Stimulated activated CD4-positive, alpha-beta T cell treated with anti-CD3 and anti-CD28 coated beads, Interleukin-12 subunit alpha, Interleukin-12 subunit beta, amount 100 ng/mL, for 4 hours (primary cell): Measurements from ENCODE around the gene MYLK.
"Not testable (repeated sequence)": the region's sequence is repeated elsewhere in the genome, so short reads cannot be mapped to it uniquely, and the experiment has no call there.

ENCODE experiments used
- DNase-seq: peaks from one replicate; pipeline ENCODE4 v3.0.0-alpha.2; 2020

Gene MYLK

DNA sequence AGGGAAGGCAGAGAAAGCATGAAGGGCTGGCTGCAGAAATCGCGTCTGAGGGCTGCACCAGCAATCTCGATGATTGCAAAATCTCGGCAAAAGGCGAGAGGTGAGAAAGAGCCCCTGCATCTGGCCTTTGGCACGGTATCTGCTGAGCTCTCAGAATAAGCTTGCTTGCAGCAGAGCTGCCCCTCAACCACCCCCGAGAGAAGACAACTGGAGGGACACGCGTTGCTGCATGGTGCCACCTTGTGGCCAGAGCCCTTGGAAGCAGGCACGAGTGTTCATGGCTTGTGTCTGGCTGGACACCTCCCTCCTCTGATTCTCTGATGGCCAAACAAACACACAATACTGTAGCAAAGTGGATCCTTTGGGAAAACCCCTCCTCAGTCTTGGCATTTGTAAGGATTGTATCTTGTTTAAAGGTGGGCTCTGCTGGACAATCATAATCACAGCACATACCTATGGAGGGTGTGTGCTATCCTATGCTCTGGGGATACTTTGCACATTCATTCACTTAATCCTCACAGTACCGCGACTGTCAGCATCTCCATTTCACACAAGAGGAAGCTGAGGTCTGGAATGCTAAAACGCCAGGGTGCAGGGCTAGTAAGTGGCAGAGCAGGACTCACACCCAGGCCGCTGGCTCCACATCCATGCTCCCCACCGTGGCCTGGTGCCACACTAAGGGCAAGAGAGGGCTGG lies 164.9 kb downstream of the MYLK start:
- peak; percentile 30 for DNase-seq

DNA sequence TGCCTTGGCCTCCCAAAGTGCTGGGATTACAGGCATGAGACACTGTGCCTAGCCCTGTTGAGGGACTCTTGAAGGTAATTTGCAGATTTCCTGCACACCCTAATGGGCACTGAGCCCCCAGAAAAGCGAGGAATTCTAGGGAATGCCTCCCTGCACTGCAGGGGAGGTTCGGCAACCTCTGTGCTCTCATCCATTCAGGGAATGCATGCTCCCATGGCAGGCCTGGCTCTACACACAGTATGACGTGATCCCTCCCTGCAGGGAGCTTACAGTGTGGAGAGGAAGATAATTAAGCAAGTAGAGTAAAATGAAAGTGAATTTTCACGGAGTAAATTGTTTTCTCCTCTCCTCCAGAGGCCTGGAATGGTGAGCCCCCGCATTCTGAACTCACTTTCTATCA lies 166.0 kb downstream of the MYLK start:
- DNase-seq: no peak

DNA sequence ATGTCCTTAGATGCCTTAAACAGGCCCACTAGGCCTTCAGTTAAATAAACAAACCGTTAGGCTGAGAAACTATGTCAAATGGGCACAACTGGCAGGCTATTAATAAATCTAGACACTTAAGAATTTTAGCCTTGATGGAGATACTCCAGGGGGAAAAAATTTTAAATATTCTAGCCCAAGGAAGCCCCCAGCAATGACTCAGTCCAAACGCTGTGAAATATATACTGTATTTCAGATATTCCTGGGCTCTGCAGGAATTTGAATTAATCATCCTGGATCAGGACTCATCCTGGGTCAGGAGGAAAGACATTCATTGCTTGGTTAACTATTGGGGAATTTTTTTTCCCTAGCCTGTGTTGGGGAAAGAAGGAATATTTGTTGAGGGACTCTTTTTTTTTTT lies 166.7 kb downstream of the MYLK start:
- DNase-seq: not testable (repeated sequence)

DNA sequence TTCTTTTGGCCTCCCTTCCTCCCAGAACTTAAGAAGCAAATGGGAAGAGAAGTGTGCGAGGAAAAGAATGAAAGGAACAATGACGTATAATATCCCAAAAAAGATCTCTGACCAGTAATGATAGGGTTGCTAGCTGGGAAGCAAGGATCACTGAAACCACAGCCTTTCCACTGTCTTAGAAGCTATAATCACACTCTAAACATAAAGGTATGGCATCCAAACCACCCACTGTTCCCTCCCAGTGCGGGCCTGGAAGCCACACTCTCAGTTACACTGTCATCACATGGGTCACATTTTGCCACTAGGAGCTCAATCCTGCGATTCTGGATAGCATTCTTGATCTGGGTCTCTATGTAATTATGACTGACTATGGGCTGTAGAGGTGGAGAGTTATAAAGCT lies 167.7 kb downstream of the MYLK start:
- DNase-seq: no peak

DNA sequence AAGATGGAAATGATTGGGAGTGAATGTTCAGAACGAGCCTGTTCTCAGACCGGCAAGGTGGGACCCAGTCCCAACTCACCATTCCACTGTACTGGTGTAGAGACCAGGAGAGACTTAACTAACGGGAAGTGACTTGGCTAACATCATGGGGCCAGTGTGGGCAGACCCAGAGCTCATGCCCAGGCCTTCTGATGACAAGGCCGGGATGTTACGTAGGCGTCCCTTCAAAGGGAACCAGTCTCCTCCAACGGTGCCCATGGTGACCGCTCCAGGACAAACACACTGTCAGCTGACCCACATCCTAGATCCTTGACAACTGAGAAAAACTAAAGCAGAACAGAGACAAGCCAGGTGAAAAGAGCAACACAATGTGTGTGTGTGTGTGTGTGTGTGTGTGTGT lies 170.9 kb downstream of the MYLK start:
- no peak for DNase-seq

DNA sequence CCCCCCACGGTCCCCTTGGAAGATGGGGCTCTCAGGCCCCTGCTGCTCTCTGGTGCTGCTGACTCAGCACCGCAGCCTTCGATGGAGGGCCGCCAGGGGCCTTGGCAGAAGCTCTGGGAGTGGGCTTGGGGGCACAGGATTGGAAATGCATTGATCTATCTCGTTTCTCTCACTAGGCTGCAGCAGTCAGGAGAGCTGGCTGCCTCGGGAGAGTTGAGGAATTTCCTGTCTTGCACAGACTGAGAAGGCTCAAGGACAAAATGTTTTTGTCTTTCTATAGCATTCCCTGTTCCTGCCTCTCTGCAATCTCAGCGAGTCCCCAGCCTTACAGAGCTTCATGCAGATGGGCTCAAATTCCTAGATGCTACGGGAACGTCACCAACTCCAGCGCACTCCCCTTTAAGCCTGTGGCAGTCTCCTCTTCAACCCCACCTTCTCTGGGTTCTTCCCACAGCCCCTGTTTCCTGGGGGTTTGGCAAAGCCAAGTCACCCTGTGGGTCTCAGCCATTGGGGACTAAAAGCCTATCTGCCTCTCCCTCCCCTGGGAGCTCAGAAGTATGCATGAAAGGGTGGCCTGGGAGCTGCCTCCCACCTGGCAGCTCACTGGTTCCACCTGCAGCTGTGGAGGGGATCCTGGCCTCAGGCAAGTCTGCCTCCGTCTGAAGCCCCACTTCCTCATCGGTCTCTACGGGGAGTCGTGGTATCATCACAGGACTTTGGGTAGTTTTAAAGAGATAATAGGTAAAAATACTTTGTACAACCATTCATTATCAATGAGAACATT lies 171.9 kb downstream of the MYLK start:
- DNase-seq: no peak

DNA sequence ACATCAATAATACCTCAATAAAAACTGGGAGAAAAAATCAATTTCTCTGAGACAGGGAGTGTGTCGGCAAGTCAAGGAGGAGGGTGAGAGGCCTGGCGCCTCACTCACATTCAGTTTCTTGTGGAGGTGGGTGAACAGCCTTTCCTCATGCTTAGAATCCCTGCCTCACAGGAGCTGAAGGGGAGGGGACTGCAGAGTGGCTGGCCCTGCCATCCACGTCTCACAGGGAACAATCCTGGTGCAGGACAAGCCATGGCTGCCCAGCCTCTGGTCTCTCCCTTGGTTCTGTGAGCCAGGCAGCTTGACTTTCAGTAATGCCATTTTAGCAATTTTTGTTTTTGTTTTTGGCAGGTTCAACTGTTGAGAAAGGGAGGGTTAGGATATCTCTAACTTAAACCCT lies 172.8 kb downstream of the MYLK start:
- DNase-seq: no peak

DNA sequence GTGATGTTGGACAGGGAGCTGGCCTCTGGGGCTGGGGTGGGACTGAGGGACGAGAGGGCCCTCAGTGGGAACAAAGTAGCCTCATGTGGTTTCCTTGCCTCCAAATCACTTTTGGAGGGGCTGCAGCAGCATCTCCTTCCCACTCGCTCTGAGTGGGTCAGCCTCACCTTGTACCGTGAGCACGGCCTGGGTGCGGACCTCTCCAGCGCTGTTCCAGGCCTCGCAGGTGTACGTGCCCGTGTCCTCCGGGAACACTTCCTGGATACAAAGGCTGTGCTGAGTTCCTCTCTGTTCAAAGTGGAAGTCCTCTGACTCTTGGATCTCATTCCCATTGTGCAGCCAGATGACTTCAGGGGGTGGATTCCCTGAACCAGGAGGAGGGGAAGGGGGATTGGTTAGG lies 175.6 kb downstream of the MYLK start:
- DNase-seq: no peak

DNA sequence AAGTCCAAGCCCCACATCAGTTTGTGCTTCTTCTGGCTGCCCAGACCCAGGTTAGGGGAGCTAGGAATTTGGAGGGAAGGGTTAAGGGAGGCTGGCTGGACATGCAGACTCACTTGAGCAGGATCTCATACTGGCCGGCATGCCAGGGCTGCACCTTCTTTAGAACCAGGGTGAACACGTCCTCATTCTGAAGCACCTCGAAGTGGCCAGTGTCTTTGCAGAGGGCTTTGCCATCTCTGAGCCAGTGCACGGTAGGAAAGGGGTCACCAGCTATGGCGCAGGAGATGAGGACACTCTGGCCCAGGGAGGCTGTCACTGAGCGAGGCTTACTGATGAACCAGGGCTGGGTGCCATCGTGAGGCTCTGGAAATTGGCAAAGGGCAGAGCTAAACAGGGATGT lies 176.5 kb downstream of the MYLK start:
- not testable (repeated sequence) for DNase-seq

DNA sequence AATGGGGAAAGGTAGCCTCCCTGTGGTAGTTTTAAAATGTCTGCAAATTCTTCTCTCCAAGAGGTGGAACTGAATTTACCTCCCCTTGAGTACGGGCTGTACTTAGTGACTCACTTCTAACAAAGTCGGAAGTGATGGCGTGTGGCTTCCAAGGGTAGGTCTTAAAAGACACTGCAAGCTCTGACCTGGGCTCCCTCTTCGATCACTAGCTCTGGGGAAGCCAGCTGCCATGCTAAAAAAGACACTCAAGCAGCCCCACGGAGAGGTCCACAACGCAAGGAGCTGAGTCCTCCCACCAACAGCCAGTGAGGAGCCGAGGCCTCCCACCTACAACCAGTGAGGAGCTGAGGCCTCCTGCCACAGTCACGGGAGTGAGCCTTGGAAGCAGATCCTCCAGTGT lies 177.3 kb downstream of the MYLK start:
- no peak for DNase-seq

DNA sequence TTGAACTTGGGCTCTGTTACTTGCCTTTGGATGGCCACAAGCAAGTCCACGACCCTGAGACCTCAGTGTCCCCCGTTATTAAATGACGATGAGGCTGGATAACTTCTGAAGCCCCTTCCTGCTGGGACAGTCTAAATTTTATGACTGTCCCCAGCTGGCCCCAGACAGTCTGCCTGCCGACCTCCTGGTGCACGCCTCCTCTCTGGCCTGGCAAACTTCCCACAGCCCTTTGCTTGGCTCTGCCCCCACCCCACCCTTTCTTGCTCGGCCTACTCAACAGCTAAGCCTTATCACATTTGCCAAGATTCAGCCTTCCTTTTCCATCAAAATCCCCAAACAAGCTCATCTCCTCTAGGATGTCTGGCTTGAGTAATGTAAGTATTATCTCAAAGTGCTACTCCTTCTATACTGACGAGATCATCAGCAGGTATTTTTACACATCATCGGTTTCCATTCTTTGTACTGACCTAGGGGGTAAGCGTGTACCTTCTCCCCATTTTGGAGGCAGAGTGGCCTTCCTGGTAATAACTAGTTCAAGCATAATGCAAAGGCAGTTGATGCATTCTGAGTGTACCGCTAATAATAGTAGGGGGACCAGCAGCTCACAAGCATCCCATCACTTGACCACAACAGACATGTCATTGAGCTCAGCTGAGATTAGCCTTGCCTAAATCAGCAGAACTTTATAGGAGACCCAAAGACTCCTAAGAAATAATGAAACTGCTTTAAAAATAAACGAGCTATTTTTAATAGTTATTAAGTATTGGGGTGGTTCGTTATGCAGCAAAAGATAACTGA lies 178.4 kb downstream of the MYLK start:
- DNase-seq: no peak

DNA sequence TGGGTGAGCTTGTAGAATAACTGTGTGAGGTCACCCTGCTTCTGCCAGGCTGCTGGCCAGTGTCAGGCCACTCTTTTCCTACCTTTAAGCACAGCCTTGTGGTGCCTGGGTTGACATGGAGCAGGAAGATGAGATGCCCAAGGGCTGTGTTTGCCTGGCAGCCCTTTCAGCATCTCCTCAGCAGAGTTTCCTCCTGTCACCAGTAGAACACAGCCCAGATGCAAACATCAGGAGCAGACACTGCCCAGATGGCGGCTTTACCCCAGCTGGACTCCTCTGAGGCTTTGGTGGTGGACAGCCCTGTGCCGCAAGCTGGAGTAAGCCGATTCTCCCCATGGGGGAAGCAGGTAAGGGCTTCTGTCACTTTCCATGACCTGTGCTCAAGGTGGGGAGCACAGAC lies 180.5 kb downstream of the MYLK start:
- DNase-seq: not testable (repeated sequence)

DNA sequence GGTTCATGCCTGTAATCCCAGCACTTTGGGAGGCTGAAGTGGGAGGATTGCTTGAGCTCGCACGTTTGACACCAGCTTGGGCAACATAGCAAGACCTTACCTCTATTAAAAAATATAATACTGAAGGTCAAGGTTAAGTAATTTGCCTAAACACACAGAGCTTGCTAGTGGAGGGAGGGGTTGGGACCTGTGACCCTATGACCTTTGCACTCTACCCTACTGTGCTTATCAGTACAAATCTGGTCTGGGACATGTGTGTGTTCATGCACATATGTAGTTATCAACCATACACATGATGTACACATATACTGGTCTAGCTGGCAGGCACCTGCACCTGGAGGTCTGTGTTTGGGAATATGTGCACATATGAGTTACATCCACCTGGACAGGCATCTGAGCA lies 181.4 kb downstream of the MYLK start:
- DNase-seq: no peak

DNA sequence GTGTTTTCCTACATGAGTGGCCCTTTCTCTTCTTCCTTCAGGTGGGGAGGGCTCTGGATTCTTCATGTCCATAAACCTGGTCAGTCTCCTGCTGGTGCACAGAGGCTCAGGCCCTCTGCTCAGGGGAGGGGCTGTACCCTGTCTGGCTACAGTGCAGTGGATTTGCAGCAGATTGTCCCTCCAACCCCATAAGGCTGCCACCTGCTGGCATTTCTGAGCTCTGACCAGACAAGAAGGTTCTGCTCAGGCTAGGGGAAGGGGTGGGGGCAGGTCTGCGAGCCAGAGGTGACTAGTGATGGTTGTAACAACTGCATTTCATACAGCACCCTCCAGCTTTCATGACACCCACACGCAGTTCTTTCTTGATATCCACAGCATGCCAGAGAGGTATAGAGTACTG lies 182.1 kb downstream of the MYLK start:
- peak; percentile 5 for DNase-seq

DNA sequence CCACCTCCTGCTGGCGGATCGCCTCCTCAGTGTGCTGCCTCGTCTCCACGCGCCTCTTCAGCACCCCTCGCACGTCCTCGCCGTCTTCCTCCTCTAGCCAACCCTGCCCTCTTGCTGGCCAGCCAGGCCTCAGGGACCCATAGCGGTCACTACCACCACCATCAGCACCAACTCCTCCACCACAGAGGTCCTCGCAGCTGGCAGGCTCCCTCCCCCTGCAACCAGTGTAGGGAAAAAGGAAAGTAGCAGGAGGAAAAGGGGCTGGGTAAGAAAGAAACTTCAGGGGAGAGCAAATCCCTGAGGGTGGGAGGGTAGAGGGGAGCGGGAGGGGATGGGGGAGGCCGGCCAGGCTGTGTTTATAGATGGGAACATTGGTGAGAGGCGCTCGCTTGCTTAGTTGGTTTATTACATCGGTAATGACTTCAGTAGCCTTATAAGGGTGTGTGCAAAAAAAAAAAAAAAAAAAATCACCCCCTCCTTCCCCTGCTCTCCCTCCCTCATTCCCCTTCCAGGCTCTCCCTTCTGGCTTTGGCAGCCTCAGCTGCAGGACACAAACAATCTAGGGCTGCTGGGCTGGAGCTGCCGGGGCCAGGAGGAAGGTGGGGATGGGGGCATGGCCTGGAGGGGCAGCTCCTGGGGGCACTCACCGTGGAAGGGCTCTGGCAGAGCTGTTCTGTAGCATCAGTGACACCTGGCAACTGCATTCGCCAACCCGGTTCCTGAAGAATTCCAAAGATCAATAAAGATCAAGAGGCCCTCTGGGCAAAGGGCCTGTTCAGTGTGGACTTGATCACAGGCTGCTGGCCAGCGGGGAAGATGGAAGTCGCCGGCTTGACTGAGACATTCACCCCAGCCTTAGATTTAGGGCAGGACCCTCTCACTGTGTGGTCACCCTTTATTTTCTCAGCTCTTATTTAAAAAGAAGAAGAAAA lies 183.1 kb downstream of the MYLK start:
- DNase-seq: no peak

DNA sequence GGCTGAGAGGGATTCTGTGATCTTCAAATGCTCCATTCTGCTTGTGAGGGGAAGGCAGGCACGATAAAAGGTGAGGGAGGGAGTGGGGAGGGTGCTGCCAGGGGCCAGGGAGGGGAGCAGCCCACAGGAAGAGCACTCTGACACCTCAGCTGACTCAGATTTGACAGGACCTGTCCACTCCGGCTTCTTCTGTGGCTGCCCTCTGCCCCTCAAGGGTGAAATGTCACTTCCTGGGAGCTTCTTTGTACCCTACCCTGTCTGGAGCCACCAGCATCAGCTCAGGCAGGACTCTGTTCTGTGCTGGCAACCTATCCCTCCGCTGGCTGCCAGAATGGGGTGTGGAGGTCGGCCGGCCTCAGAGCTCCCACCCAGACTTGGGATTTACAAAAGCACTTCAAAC lies 185.3 kb downstream of the MYLK start:
- DNase-seq: no peak

DNA sequence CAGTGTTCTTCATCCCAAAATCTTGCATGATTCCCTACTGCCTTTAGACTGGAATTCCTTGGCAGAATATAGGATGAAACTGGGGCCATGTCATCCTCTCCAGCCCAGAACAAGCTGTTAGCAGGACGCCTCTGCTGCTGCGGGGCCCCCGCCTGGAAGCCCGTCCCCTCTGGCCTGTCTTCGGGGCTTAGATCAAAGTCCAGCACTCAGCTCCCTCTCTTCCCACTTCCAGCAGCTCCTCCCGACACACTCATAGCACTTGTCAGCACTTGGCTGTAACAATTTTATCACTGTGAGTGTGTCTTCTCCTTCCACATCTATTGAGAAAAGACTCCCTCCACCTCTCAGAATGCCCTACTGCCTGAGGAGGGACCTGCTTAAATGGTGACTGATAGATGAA lies 187.3 kb downstream of the MYLK start:
- no peak for DNase-seq

DNA sequence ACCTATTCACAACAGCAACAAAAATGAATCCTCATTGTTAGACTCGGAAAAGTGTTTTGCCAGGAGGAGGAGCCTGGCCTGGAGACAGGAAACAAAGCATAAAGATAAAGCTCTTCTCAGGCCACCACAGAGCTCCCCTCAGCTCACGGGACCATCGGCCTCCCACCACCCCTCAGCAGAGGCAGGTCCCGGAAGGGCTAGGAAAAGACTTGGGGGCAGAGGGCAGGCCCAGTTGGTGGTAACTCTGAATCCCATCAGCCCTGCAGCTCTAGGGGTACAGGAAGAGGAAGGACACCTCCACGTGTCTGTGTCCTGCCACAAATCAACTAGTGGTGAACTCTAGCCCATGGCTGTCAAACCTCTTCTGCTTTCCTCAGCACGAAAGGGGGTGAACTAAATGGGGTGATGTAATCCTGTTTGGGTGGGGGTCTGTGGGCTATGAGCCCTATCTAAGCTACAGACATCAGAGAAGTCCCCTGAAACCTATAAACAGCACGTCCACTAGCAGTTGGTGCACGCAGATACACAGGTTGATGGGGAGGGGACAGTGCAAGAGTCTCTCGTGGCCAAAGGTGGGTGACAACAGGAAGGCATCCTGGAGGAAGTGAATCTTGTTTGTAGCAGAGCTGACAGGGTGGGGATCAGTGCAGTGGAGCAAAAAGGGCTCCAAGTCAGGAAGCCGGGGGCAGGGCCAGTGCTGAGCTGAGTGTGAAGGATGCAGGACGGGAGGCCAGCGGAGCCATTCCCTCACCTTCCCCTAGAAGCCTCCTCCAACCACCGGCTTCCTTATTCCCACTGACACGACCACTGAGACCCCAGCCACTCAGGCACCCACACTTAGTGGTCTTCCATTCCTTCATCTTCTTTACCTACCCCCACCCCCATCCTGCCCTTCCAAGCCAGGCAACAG lies 188.1 kb downstream of the MYLK start:
- DNase-seq: no peak

DNA sequence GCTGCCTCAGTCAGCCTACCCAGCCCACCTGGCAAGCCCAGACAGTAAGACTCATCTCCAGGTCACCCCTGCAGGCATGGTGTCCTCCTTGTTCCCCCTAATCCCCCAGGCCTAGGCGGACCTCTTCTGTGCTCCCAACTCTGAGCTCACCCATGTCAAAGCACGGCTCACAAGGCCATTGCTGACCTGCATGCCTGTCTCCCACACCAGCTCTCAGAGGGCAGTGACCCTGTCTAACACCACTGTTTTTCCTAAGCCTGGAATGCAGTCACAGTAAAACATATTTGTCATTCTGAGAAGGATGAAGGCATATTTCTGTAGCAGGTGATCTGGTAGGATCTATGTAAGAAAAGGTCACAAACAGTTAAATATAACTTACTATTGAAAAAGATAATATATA lies 189.0 kb downstream of the MYLK start:
- DNase-seq: no peak

DNA sequence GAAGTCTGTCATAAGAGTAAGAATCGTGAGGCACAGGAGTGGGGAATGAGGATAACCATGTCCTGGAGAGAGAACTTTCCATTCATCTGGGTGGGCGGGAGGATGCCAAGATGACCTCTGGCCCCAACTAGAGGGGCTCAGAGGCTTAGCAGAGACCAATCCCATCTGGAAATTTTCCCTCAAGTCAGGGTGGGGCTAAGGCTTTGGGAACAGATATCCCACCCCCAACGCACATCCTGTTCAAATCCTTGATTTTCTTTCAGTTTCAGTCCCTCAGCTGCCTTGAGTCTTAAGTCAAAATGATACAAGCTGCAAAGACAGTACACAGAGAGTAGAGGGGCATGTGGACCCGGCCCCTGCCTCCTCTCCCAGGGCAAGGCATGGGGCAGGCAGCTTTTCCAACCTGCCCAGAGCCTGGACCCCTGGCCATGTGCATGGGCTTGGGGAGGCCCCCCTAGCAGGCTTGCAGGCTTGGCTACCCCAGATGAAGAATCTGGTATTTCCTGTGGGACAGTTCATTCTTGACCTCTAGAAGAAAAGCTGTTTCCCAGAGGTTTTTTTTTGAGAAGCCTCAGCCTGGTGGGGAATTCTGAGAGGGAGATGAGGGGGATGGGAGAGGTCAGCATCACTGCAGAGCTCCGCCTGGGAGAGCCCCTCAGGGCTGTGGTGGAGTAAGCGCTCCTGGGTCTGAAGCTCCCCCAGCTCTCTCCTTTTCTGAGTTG lies 189.6 kb downstream of the MYLK start:
- no peak for DNase-seq
